Suppressor macrophage treated with lipopolysaccharide for 4 hours (primary cell): Measurements from ENCODE around the gene GOLM1.

Experiments
- DNase-seq: peaks from one replicate; pipeline ENCODE4 v3.0.0-alpha.2; 2020

Gene GOLM1

GRCh38 chr9:86043999-86044398 is 55.4 kb downstream of the GOLM1 start:
- no peak for DNase-seq

DNA sequence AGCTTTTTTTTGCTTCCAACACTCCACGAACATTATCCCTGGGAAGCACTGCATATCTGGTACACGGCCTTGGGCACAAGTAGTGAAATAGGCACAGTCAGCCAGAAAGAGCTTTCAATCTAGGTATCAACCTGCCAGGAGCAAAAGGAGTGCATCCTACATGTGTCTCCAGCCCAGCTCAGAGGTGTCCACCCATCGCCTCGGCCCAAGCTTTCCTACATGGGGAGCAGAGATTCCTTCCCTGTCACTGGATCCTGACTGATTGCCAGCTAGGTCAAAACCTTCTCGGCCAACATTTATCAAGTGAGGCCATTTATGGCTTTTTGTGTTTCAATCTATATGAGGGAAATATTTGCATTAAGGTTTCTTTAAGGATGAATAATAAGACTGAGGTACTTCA is 55.8 kb downstream of the GOLM1 start:
- DNase-seq = no peak

DNA sequence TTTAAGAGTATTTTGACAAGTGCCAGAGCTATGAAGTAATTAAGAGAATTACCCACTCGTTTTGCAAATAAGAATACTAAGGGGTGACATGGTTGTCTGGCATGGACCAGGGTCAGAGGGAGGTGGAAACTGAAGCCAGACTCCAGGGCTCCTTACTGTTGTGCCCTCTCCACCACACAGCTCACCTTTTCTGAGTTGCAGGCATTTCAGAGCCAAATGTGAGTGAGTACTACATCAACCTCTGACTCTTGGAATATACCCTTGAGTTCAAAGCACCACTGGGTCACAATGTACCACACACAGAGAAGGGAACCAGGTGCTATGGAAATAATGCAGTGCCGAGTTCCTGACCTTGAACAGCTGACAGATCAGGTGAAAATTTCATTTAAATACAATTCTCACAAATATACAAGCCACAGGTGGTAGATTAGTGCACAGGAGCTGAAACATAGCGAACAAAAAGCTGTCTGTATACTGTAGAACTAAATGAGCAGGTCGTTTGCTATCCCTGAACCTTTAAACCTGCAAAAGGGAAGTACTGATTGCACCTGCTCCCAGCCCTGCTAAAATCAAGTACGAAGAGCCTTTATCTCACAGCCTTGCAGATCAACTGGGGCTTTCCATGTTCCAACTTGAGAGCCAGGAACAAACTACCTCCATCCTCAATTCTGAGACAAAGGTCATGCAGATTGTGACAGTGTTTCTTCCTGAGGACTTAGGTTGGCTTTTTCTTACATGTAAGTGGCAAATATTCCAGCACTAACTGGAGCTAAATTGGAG is 57.0 kb downstream of the GOLM1 start:
- DNase-seq = no peak

DNA sequence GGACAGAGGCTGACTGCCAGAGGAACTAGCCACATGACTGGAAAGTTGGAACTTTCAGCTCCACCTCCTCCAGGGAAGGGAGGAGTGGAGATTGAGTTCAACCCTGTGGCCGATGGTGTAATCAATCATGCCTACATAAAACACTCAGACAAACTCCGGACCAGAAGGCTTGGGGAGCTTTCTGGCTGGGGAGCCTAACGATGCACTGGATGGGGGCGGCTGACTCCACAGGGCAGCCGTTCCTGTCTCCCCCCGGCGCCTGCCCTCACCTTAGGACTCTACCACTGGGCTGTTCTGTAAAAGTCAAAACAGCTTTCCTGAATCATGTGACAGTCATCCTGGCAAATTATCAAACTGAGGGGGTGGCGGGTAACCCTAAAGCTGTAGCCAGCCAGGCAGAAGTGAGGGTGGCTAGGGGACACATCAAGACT is 58.0 kb downstream of the GOLM1 start:
- DNase-seq = no peak

DNA sequence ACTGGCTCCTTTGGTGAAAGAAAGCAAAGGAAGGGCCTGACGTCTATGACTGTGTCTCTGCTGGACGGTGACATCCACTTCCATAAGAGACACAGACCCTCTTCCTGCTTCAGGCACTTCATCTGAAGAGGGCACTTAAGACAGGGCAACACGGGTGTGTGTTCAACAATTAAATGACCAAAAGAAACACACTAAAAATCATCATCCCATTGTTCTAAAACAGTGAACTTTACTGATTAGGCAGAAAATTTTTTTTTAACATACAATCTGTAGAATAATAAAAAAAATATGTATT is 58.5 kb downstream of the GOLM1 start:
- DNase-seq = no peak

DNA sequence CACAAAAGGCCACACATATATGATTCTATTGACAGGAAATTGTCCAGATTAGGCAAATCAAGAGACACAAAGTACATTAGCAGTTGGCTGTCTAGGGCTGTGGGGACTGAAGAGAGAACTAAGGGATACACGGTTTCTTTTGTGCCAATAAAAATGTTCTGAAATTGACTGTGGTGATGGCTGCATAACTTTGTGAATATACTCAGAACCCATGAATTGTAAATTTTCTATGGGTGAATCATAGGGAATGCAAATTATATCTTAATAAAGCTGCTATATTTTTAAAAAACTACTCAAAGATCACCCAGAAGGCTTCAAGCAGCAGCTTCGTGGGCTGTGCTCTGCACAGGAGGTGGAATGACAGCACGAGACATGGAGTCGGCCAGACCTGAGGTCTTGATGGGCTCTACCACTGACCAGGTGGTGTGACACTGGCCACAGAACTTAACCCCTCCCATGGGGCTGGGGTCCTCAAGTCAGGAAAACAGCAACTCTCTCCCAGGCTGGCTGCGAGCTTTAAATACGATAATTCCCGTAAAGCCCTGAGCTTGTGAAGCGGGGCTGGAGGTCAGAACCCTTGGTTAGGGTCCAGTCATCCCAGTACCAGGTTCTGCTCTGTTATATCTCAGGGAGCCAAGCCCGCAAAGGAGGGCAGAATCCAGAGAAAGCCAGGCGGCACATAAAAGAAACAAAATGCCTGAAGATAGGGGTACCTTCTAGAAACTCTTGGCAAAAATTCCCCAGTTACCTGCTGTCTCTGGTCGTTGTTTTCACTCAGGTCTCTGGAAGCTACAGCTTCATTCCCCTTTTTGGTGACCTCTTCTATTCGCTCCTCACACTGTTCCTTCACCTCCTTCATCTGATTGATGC is 59.1 kb downstream of the GOLM1 start:
- no peak for DNase-seq

- no peak for DNase-seq
Measured at GRCh38 chr9:86036555-86036954, 62.8 kb downstream of the GOLM1 start.

DNA sequence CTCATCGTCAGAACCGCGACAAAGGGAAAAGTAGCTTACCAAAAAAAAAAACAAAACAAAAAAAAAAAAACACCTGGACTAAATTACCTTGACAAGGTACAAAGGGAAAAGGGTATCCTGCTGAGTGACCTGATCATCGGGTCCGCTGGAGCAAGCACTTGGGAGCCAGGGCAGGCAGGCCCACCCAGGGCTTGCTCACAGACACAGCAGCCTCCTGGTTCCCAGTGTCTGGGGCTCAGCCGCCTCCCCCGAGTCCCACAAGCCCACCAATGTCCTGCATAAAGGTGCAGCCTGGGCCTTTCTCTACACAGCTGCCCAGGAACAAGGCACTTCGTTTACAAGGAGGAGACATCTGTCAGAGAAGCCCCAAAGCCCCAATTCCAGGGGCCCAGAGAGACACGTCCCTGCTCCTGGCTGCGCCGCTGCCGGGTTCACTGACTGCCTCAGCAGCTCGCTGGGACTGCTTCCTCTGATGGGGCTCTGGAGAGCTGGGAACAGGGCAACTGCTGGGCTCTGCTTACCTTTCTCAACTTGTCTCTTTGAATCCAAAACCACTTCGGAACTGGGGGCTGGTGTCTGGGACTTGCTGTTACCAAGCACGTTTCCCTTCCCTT is 63.4 kb downstream of the GOLM1 start:
- DNase-seq = no peak

- peak; percentile 17 for DNase-seq
Measured at GRCh38 chr9:86034863-86035734, 64.3 kb downstream of the GOLM1 start.

- DNase-seq = no peak
Measured at GRCh38 chr9:86027767-86028166, 71.6 kb downstream of the GOLM1 start.

GRCh38 chr9:86022687-86023266 is 76.6 kb downstream of the GOLM1 start:
- DNase-seq = no peak

GRCh38 chr9:86021166-86021565 is 78.2 kb downstream of the GOLM1 start:
- DNase-seq = no peak

- no peak for DNase-seq
Measured at GRCh38 chr9:86020731-86021130, 78.6 kb downstream of the GOLM1 start.

- DNase-seq = no peak
Measured at GRCh38 chr9:86009133-86009532, 90.2 kb downstream of the GOLM1 start.

- no peak for DNase-seq
Measured at GRCh38 chr9:86005253-86005775, 94.0 kb downstream of the GOLM1 start.

DNA sequence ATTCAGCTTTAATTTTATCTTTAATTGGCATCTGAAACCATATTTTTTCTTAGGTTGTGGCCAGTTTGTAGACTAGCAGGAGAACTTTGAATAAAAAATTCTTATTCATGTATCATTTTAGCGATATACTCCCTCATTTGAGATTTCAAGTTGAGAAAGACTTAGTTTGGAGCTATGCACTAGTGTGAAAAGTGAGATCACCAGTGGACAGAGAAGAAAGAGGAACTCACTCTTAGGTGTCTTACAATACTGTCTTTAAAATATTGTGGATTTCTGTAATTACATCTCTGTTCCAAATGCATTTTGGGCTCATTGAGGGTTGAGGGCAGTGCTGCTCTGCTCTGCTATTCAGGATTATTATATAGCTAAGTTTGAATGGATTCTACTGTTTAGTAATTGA is 103.8 kb downstream of the GOLM1 start:
- peak; percentile 21 for DNase-seq

DNA sequence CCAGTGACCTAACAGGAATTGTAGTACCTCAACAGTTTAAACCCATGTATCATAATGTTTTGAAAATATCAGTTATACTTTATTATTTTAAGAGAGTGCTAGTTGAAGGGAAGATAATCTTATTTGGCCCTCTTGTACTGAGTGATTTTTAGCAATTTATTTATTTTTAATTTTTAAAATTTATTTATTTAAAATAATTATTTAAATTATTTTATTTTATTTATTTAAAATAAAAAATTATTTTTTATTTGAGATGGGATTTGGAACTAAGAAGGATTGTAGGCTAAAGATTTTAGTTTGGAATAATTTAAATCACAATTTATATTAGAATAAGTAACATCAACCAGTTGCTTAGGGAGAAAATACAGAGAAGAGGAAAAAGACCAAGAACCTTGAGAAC is 104.3 kb downstream of the GOLM1 start:
- no peak for DNase-seq

DNA sequence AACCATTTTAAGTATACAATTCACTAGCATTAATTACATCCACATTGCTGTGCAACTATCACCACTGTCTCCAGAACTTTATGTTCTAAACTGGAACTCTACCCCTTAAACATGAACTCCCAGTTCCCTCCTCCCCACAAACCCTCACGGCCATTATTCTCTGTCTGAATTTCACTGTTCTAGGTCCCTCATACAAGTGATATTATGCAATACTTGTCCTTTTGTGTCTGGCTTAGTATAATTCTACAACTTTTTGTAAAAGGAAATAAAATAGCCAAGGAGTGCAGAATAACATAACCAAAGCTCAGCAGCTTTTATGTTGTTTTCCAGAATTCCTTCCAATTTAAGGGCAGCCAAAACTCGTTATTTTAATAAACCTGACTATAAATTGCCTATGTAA is 105.2 kb downstream of the GOLM1 start:
- DNase-seq = no peak

DNA sequence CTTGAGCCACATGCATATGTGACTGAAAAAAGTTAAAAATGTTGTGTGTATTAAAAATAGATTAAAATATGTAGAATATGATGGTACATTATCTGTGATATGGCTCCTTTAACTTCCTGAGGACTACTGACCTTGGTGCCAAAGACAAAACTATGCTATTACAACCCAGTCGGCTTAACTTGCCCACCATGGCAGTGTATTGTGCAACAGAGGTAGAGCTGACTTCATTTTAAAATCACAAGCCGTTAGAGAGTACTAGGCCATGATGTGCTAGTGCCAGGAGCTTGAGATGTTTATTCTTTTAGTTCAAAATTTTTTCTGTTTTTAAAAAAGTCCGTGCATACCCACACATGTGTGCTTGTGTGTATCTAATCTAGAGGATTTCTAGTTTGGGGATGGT is 112.1 kb downstream of the GOLM1 start:
- DNase-seq = no peak

- DNase-seq = no peak
Measured at GRCh38 chr9:85984457-85984856, 114.9 kb downstream of the GOLM1 start.

DNA sequence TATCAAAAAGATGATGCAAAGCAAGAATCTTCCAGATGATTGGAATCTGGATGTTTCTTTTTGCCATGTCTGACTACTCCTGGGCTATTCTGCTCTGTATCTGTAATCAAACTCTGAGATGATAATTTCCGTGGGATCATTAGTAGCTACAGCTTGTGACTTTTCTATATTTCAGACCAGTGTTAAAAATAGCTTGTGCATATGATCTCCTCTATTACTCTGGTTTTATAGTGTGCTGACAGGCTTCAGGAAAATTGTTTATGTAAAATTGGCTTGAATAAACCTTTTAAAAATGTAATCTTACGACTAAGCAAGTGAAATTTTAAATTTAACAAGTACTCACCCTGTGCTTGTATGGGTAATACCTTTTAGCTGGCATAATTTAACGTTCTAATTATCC is 118.0 kb downstream of the GOLM1 start:
- DNase-seq = no peak

GRCh38 chr9:85978496-85978895 is 120.9 kb downstream of the GOLM1 start:
- DNase-seq = no peak
